Activated CD4-positive, CD25-positive, alpha-beta regulatory T cell treated with anti-CD3 and anti-CD28 coated beads, Interleukin-2, amount 50 U/mL, for 16 hours (primary cell): ENCODE results near the gene ATM.
"Not testable (repeated sequence)": the region's sequence is repeated elsewhere in the genome, so short reads cannot be mapped to it uniquely, and the experiment has no call there.

Experiments
- DNase-seq: peaks from one replicate; pipeline ENCODE4 v3.0.0-alpha.2; 2020; ENCODE audit warnings: low read depth, low spot score

The ATM gene

DNA sequence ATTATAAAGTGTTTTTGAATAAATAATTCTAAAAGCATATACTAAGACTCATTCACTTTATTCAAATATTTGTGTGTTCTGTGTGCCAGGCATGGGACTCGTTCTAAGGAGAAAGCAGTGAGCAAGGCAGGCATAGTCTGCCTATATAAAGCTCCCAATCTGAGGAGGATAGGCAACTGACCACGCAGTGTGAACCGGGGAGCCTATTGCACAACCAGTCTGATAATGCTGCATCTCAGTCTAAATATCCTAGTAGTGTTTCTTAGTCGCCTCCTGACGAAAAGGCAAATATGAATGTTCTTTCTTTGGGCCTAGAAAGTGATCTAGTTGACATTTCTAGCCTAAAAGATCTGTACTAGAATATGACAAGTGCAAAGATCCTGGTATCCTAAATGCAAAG, 146.2 kb downstream of the ATM start:
- DNase-seq = no peak

DNA sequence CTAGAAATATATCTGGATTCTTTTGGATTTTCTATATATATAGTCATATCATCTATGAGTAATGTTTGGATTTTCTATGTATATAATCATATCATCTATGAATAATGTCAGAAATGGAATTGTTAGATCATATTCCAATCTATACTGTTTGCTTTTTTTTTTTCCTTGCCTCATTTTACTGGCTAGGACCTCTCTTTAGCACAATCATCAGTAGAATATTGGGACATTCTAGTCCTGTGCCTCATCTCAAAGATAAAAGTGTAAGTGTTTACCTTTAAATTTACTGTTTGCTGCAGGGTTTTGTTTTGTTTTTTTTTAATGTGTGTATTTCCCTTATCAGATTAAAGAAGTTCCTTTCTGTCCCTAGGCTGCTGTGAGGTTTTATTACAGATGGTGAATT, 147.4 kb downstream of the ATM start:
- no peak for DNase-seq

DNA sequence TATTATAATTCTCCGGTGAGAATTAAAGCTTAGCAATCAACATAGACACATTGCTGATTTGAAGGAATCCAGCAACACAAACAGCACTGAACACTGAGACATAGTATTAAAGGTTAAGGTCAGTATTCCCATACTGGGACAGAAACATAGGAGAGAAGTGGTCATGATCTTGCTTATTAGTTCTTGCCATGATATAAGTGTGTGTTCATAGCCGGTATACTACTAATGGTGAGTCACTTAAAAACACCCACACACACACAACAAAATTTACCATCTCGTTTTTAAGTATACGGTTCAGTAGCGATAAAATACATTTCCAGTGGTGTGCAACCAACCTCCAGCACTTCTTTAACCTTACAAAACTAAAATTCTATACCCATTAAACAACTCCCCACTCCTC, 148.1 kb downstream of the ATM start:
- no peak for DNase-seq

DNA sequence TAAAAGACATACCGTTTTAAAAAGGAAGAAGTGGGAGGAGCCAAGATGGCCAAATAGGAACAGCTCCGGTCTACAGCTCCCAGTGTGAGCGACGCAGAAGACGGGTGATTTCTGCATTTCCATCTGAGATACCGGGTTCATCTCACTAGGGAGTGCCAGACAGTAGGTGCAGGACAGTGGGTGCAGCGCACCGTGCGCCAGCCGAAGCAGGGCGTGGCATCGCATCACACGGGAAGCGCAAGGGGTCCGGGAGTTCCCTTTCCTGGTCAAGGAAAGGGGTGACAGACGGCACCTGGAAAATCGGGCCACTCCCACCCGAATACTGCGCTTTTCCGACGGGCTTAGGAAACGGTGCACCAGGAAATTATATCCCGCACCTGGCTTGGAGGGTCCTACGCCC, 150.6 kb downstream of the ATM start:
- not testable (repeated sequence) for DNase-seq

DNA sequence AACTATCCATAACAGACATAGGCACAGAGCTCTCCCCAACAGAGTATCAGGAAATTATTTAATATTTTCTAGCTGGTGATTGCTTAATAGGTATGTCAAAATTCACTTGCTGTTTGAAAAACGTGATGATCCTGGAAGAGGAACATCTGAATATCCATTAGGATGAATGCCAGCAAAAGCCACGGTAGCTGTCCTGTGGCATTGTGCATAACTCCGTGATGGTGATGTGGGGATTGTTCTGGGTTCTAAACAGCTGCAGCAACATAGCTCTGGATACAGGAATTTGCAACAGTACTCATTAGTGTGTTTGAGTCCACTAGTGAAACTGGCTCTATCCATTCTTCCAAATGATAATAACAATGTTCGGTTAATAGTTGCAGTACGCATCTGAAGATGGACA, 165.7 kb downstream of the ATM start:
- no peak for DNase-seq

DNA sequence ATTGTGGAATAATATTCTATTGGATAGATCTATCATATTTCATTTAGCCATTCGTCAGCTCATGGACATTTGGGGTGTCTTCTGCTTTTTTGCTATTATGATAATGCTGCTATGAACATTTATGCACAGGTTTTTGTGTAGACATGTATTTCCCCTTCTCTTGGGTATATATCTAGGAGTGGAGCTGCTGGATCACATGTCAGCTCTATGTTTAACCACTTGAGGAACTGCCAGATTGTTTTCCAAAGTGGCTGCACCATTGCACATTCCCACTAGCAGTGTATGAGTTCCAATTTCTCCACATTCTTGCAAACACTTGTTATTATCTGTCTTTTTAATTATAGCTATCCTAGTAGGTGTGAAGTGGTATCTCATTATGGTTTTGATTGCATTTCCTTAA, 169.5 kb downstream of the ATM start:
- DNase-seq = no peak

DNA sequence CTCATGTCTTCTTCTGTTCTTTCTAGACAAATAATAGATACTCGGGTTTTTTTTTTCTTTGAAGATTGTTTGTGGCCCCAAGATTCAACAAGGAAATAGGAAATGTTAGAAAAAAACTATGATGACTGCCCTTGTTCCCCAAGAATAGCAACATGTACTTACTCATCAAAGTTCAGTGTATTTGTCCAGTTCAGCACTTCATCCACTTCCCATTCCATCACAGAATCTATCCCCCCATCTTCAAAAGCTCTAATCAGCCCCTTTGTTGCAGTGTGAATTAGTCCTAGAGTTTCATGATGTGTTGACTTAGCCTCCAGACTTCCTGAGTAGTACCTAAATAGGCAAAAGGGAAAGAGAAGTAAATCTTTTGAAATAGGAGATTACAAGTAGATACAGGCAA, 170.2 kb downstream of the ATM start:
- no peak for DNase-seq

DNA sequence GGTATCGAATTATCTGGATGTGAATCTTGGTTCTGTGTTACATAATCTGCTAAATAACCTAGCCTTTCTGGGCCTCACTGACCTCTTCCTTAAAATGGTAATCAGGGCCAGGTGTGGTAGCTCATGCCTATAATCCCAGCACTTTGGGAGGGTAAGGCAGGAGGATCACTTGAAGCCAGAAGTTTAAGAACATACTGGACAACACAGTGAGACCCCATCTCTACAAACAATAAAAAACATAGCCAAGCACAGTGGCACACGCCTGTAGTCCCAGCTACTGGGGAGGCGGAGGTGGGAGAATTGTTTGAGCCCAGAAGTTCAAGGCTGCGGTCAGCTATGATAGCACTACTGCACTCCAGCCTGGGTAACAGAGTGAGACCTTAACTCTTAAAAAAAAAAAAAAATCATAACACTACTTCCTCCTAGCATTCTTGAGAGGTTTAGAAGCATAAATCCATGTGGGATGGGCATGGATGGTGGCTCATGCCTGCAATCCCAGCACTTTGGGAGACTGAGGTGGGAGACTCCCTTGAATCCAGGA, 171.9 kb downstream of the ATM start:
- DNase-seq = no peak

DNA sequence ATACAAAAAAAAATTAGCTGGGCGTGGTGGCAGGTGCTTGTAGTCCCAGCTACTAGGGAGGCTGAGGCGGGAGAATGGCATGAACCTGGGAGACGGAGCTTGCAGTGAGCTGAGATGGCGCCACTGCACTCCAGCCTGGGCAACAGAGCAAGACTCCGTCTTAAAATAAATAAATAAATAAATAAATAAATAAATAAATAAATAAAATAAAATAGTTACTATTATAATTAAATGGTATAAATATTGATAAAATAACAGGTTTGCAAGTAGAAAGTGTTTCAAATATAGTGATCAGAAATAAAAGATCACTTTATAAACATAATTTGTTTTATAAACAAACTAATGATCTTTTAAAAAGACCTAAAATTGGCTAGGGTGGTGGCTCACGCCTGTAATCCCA, 173.8 kb downstream of the ATM start:
- not testable (repeated sequence) for DNase-seq

DNA sequence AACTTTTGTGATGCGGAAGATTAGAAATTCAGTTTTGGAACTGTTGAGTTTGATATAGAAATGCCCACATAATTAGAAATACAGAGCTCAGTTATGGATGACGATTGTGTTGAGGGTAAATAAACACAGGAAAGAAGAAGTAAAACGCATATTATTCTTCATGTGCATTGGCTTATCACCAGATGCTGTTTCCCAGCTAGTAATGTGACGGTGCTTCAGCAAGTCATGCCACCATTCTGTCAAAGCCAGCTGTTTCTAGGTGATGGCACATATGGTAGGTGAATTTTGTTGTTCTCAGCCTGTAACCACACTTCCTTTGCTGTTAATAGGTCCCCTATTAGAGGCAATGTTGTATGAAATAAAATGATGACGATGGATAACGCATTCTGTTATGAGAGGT, 175.6 kb downstream of the ATM start:
- DNase-seq = no peak

DNA sequence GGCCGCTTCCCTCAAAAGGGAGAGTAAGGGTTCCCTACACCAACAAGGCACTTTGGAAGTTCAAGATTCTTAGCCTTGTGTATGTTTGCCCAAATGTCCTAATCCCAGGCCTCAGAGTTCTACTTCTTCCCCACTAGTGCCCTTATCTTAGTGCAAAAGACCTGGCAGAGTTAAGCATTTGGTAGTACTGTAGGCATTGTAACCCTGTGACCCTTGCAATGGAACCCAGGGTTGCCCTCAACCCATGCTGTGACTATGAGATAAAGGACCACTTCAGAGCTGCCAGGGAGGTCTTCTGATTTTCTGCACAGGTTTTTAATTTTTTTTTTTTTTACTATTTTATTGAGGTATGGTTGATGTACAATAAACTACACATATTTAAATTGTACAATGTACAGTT, 179.4 kb downstream of the ATM start:
- no peak for DNase-seq

DNA sequence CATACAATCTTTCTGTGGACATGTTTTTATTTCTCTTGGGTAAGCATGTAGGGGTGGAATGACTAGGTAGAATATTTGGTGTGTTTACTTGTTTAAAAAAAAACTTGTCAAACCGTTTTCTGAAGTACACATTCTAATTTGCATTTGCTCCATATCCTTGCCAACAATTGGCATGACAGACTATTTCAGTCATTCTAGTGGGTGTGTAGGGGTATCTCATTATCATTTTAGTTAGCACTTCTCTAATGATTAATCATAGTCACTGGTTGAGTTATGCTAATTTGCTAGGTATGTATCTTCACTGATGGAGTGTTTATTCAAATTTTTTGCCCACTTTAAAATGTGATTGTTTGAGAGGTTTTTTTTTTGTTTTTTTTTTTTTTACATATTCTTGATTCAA, 180.2 kb downstream of the ATM start:
- DNase-seq = no peak

DNA sequence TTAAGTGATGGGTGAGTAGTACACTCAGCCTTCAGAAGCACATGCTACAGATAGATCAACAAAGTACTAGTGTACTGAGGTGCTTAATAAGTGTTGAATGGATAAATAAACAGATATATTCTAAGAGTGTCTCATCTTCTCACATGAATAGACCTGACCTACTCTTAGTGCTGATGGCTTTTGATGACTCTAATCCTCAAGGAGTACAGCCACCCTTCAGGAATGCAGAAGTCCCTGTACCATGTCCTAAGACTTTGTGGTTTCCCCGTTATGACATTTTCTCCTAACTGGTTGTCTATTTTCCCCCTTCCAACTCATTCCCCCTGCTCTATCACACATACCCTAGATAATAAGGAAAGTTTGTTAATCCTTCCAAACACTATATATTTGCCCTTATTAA, 182.8 kb downstream of the ATM start:
- no peak for DNase-seq

DNA sequence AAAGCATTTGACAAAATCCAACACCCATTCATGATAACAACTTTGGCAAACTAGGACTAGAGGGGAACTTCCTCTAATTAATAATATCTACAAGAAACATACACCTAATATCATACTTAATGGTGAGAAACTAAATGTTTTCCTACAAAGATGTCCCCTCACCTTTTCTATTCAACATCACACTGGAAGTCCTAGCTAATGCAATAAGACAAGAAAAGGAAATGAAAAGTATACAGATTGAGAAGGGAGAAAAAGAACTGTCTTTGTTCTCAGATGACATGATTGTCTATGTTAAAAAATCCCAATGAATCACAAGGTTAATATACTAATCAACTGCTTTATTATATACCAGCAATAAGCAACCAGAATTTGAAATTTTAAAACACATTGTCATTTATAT, 192.1 kb downstream of the ATM start:
- DNase-seq = no peak

DNA sequence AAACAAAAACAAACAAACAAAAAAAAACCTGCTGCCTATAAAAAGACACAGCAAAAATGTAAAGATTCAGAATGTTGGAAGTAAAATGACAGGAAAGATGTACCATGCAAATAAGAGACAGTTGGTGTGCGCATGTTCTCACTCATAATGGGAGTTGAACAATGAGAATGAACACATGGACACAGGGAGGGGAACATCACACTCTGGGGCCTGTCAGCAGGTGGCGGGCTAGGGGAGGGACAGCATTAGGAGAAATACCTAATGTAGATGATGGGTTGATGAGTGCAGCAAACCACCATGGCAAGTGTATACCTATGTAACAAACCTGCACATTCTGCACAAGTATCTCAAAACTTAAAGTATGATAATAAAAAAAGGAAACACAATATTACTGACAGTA, 194.7 kb downstream of the ATM start:
- DNase-seq = not testable (repeated sequence)
